Activated T-helper 9 cell treated with anti-CD3 and anti-CD28 coated beads, Interleukin-2, amount 50 U/mL, for 16 hours (primary cell): ENCODE data around the gene NR1I3.

Experiments used
- DNase-seq: peaks from one replicate; pipeline ENCODE4 v3.0.0-alpha.2; 2020; ENCODE audit warnings: low read depth

Gene NR1I3

GRCh38 chr1:161218301-161219077, 19.5 kb downstream of the NR1I3 start:
- no peak for DNase-seq

- DNase-seq = no peak
Observed at GRCh38 chr1:161217831-161218230, 20.2 kb downstream of the NR1I3 start.

DNA sequence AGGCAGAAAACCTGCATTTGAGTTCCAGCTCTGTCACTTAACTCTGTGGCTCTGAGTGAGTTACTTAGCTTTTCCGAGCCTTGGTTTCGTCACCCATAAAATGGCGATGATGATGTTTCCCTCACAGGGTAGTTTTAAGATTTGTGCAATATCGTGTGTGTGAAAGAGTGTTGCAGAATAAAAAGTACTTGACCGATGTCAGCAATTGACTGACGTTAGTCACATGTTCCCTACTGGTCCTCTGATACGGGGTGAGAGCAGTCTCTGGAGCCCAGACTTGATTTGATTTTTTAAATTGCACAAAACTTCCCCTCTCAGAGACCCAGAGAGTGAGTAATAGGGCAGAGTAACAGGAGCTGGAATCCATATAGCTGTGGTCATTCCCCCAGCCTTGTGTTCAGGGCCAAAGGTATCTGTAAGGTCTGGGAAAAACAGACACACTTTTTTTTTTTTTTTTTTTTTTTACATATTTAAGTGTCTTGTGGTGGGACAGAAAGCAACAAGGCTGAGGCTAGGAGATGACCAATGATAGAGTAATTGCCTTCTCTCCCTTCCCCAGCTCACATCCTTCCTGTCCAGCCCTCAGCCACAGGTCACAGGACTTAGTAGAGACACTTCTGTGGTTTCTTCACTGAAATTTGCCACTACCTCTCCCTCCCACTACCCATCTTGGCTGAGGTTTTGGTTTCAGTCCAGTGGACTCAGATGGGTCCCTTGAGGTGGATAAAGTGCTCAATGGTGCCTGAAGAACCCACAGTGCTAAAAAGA, 20.9 kb downstream of the NR1I3 start:
- no peak for DNase-seq

GRCh38 chr1:161215076-161215475, 22.9 kb downstream of the NR1I3 start, which contains the start of gene FCER1G:
Gene FCER1G, plus strand, starts transcription at chr1:161215295. Its CDS starts 27 bp downstream, at chr1:161215322.
- no peak for DNase-seq

DNA sequence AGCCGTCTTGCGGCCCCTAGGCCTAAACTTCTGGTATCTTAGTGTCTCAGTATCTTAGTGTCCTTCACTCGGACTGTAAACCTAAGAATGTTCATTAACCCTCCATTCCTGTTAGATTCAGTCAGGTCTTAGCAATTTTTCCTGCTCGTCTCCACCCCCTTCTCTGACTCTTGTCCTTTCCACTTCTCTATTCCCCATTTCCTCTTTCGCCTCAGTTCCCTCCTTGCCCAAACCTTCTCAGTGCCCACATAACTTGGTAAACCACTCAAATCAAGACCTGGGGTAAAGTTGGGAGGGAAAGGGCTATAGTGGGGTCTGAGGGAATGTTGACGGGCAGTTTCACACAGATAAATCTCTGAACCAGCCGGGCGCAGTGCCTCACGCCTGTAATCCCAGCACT, 23.6 kb downstream of the NR1I3 start:
- DNase-seq = no peak

DNA sequence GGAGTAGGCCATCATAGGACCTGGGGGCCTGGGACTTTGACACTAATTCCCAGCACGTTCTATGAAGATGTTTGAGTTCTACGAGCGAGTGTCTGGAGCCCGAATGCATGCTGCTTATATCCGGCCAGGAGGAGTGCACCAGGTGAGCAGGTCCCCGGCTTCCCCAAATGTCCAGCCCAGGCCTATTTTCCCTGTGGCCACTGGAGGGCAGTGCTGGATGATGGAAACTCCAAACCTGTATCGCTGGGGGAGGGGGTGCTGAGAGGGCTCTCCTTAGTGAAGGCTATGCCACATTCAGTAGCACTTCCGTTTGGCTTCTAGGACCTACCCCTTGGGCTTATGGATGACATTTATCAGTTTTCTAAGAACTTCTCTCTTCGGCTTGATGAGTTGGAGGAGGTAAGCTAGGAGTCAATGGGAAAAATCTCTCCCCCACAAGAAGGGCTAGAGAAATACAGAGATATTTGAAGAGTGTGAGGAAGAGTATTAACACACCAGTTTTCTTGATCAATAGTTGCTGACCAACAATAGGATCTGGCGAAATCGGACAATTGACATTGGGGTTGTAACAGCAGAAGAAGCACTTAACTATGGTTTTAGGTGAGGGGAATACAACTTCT, 28.1 kb downstream of the NR1I3 start:
- peak; percentile 59 for DNase-seq

DNA sequence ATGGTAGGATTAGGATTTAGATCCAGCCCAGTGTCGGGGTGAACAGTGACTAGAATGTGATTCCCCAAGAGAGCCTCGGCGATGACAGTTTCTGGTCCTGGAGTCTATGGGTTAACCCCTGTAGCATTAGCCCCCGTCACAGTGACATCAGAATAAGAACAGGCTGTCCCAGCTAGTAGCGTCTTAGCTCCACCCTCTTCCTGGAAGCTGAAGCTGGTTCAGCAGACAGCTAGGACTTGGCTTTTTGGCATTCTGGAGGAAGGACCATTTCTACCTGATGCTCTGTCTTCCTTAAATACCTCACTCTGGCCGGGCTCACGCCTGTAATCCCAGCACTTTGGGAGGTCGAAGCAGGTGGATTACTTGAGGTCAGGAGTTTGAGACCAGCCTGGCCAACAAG, 30.8 kb downstream of the NR1I3 start:
- no peak for DNase-seq

GRCh38 chr1:161206411-161207140, 31.4 kb downstream of the NR1I3 start:
- no peak for DNase-seq

DNA sequence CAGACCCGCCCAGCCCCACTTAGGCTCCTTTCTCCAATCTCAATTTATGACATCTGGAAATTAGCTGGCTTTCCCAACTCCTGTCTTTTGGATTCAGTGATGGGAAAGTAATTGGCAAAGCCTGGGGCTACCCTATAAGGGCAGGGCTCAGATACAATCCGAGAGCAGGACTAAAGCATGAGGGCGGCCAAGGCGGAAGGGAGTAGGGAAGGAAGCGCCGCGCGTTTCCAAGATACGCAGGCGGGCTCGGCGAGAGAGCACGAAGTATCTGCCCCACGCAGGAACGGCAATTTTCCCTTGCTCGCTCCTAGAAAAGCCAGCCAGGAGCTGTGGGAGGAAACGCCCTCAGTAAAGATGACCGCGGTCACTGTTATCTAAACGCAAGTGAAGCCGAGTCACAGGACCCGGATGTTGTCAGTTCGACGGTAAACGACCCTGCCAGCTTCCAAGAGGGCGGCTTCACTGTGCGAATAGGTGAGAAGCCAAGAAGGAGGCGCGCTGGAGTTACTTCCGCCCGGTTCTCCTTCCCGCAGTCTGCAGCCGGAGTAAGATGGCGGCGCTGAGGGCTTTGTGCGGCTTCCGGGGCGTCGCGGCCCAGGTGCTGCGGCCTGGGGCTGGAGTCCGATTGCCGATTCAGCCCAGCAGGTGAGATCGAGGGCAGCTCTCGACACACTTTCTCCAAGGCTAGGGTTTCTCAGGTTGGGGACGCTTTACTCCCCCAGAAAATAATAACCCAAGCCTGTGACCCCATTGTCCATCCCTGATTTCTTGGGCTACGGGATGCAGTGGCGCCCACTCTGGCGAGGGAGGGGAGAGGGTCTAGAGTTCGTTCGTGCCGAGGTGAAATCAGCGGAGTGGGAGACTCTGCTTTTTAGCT, 35.9 kb downstream of the NR1I3 start, which contains the start of gene NDUFS2:
TSS of gene NDUFS2 (plus strand) at position 532 of the 877 bp plus-strand sequence. CDS start at position 551, 19 bp downstream.
- DNase-seq = peak; percentile 92

DNA sequence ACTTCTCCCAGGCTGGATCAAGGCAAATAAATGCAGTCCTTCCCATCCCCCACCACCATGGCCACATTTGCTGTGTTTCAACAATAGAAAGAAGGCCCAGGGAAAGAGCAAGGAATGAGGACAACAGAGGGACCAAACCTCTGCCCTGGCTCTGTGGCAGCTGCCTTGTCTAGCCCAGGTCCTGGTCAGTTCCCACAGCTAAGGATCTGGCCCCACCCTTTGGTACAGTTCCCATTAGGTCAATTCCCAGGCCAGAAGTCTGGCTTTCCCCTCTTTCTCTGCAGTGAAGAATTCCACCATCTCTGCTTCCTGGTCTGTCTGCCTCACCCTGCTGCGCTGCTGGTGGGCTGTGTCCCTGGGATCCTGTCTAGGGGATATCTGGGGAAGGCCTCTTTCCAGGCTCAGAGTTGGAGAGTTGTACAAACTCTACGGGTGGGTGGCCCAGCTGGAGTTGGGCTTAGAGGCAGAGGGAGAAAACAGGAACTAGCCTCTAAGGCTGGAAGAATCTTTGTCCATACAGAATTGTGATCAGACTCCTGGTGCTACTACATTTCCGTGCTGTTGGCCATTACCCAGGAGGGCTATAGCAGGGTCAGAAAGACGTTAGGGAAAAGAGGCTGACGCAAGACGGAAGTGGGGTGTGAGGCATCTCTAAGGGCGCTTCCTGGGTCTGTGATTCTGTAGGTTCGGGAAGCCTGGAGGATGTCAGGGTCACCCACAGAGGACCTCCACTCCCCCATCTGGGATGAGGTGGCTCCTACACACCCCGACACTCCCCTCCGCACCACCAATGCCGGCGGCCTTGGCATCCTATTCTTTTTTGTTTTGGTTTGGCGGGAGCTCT, 36.8 kb downstream of the NR1I3 start:
- DNase-seq = no peak

GRCh38 chr1:161200421-161200991, 37.5 kb downstream of the NR1I3 start:
- DNase-seq = no peak

DNA sequence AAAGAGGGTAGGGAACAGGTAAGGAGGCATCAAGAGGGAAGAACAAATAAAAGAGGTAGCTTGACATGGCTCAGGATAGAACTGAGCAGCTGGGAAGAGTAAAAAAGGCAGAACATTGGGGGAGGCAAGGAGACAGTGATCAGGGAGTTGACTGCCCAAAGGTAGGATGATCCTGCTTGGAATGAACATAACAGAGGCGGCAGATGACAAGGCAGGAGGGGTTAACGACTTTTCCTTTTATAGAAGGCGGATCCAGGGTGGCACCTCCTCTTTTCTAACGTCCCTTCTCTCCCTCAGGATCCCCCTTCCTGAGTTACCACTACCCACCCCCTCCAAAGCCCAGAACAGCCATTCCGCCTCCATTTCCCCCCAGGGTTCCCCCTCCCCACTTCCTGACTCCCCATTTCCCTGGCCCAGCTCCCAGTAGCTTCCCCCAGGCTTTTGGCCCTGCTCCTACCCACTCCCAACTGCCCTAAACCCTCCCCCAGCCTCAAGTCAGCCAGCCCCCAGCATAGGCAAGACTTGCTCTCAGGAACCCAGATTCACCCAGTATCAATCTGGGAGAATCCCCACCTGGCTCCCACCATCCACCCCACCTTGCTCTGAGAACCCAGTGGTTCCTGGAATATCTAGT, 38.4 kb downstream of the NR1I3 start:
- no peak for DNase-seq

DNA sequence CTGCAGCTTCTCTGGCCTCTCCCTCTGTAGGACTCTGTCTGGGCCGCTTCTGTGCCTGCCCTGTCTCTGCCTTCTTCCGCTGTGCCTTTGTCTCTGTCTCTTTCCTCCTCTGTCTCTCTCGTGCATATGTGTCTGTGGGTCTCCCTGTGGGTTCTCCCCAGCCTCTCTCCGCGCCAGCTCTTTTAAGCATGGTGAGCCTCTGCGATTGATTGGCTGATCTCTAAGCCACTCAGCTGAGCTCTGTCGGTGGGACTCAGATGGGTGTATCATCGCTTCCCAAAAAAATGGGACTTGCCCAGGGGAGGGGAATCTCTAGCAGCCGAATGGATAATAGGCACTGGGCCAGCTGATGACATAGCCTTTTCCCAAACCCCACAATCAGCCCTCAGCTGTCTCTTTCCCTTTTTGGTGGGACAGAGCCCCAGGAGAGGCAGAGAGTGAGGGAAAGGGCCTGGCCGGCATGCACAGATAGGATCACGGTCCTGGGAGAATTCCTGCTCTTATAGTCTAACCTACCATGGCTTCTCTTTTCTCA, 39.0 kb downstream of the NR1I3 start, which contains the start of gene ADAMTS4:
TSS of gene ADAMTS4 (minus strand) at position 158 of the 535 bp plus-strand sequence. CDS start 427 bp downstream, outside the sequence.
- DNase-seq = no peak

- no peak for DNase-seq
Observed at GRCh38 chr1:161198194-161198896, 39.7 kb downstream of the NR1I3 start.

GRCh38 chr1:161197560-161198193, 40.3 kb downstream of the NR1I3 start:
- DNase-seq = no peak

DNA sequence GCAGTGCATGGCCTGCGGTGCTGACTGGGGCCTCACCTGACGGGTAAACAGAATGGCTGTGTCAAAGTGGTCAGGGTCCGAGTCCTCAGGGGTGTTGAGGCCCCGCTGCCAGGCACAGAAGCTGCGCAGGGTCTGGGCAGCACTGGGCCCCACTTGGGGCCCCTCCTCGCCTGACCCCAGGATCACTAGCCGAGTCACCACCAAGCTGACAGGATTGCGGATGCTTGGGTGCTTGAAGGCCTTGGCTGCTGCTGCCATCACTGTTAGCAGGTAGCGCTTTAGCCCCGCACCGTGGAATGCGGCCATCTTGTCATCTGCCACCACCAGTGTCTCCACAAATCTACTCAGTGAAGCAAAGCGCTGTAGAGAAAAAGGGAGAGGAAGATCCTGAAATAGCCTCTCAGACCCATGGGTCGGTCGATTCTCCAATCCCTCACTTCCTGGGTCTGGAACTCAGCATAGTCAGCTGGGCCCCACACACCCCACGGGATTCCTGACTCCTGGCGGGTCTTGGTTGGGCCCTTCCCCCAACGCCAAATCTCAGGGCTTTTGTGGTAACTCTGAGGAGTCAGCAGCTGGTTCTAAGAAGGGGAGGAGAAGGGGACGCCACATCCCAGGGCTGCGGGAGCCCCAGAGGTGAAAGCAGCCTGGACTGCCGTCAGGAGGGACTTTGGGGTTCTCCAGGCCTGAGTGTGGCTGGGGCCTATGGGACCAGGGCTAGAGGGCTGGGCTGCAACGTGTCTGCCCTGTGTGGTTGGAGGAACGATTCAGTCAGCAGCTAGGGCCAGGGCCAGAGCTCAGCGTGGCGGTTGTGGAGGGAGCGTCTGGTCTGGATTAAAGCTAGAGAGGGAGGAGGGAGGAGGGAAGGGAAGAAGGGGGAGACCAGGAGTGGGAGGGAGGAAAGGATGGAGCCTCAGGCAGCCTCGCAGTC, 41.2 kb downstream of the NR1I3 start:
- no peak for DNase-seq

DNA sequence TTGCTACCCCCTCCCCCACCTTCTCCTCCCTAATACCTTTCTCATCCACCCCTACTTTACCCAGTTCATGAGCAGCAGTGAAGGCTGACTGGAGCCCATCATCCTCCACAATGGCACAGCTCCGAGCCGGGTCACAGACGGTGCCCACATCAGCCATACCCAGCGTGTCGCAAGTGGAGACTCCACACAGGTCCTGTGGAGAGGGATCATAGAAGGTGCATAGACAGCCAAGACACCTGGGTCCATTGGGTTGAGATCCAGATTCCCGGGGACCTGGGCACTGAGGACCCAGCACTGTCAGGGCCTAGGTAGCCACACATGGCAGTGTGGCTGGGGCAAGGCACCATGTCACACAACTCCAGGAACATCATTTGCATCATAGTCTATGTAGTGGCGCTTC, 41.9 kb downstream of the NR1I3 start:
- DNase-seq = no peak
